Activated T-helper 2 cell treated with anti-CD3 and anti-CD28 coated beads, Interferon-gamma antibody, Interleukin-2, Interleukin-4, amounts not matched to agents 10 μg/mL and 5 μg/mL and 100 μg/mL, durations not matched to agents 14 hours and 24 hours and 36 hours (primary cell): Measurements from ENCODE around the gene PIP5K1C. TPM values are rescaled to one million over a fixed set of nuclear protein-coding genes. Genes with fewer than 3 reads are reported as not detected.
"Not testable (repeated sequence)": the region's sequence is repeated elsewhere in the genome, so short reads cannot be mapped to it uniquely, and the experiment has no call there.

Source experiments
- DNase-seq: peaks from one replicate; pipeline ENCODE4 v3.0.0; 2021; ENCODE audit warnings: low spot score
- H3K27ac Mint-ChIP-seq: one replicate; pipeline ENCODE4 v1.8.0; 2021; ENCODE audit warnings: mixed read lengths
- H3K27me3 Mint-ChIP-seq: one replicate; pipeline ENCODE4 v1.8.0; 2021; ENCODE audit warnings: low read depth, mixed read lengths
- H3K36me3 Mint-ChIP-seq: one replicate; pipeline ENCODE4 v1.8.0; 2021; ENCODE audit warnings: low read depth, mixed read lengths
- H3K4me1 Mint-ChIP-seq: one replicate; pipeline ENCODE4 v1.8.0; 2021; ENCODE audit warnings: low read depth, mixed read lengths
- H3K4me3 Mint-ChIP-seq: one replicate; pipeline ENCODE4 v1.8.0; 2021; ENCODE audit warnings: low read depth, mild to moderate bottlenecking, moderate library complexity, mixed read lengths
- H3K9me3 Mint-ChIP-seq: one replicate; pipeline ENCODE4 v1.8.0; 2021; ENCODE audit warnings: mixed read lengths
- intact Hi-C: fragments of 100-400 bp; cut with micrococcal nuclease; formaldehyde crosslinking; loops from one replicate; pipeline ENCODE4 v1.15.1; 2023
- total RNA-seq: library from RNA; stranded (reverse); gene quantifications from 2 replicates; pipeline ENCODE4 v1.2.3, GENCODE V29; 2022

Gene PIP5K1C
- total RNA-seq, 1 donor from 2014 or later, result 22.5 TPM

GRCh38 chr19:3584036-3584802, 116.0 kb downstream of the PIP5K1C start:
- H3K36me3 Mint-ChIP-seq, intact Hi-C loops, DNase-seq, H3K9me3 Mint-ChIP-seq, H3K27ac Mint-ChIP-seq, H3K4me1 Mint-ChIP-seq, H3K27me3 Mint-ChIP-seq, H3K4me3 Mint-ChIP-seq: not testable (repeated sequence)

- H3K4me1 Mint-ChIP-seq, intact Hi-C loops, H3K4me3 Mint-ChIP-seq, H3K36me3 Mint-ChIP-seq, H3K9me3 Mint-ChIP-seq, DNase-seq, H3K27ac Mint-ChIP-seq, H3K27me3 Mint-ChIP-seq: not testable (repeated sequence)
Observed at GRCh38 chr19:3581792-3582191, 118.5 kb downstream of the PIP5K1C start.

Other genes with a start within 250 kb of the PIP5K1C start
- gene SMIM24, start 219.9 kb downstream of the PIP5K1C start, total RNA-seq, result 0.51 and 0.84 TPM in 2 replicates
- not detected in 2 replicates for gene SMIM44, start 217.0 kb downstream of the PIP5K1C start, total RNA-seq
- 19.7 and 20.6 TPM in 2 replicates for gene DOHH, start 199.8 kb downstream of the PIP5K1C start, total RNA-seq
- gene FZR1, start 194.2 kb downstream of the PIP5K1C start, total RNA-seq, result 44.3 and 49.2 TPM in 2 replicates
- gene TEKTIP1, start 161.3 kb downstream of the PIP5K1C start, total RNA-seq, result 2.0 and 2.5 TPM in 2 replicates
- 93.7 and 94.1 TPM in 2 replicates for gene MFSD12, start 142.9 kb downstream of the PIP5K1C start, total RNA-seq
- gene HMG20B, start 127.5 kb downstream of the PIP5K1C start, total RNA-seq, result 55.3 and 66.3 TPM in 2 replicates
- 0.16 and 0.32 TPM in 2 replicates for gene GIPC3, start 115.0 kb downstream of the PIP5K1C start, total RNA-seq
- 0.09 and 0.14 TPM in 2 replicates for gene TBXA2R, start 93.6 kb downstream of the PIP5K1C start, total RNA-seq
- gene CACTIN, start 73.7 kb downstream of the PIP5K1C start, total RNA-seq, result 32.8 and 36.2 TPM in 2 replicates
- gene TJP3, start 7.9 kb upstream of the PIP5K1C start, total RNA-seq, result 0.41 and 0.48 TPM in 2 replicates
- gene APBA3, start 61.2 kb upstream of the PIP5K1C start, total RNA-seq, result 45.4 and 50.0 TPM in 2 replicates
- 98.0 and 99.6 TPM in 2 replicates for gene MRPL54, start 62.2 kb upstream of the PIP5K1C start, total RNA-seq
- gene RAX2, start 71.8 kb upstream of the PIP5K1C start, total RNA-seq, result not detected in 2 replicates
- 25.4 and 27.5 TPM in 2 replicates for gene MATK, start 85.9 kb upstream of the PIP5K1C start, total RNA-seq
- gene ZFR2, start 168.6 kb upstream of the PIP5K1C start, total RNA-seq, result 0.27 and 0.32 TPM in 2 replicates
- gene ATCAY, start 180.2 kb upstream of the PIP5K1C start, total RNA-seq, result not detected in 2 replicates
- gene NMRK2, start 232.6 kb upstream of the PIP5K1C start, total RNA-seq, result not detected in 2 replicates